ENCODE results near the gene NCAN. TPM values are rescaled to one million over a fixed set of nuclear protein-coding genes. Genes with fewer than 3 reads are reported as not detected.

The NCAN gene
- total and polyA plus RNA-seq, 4 donors = 0.06 TPM; not detected in 3

GRCh38 chr19:19186742-19187141 is 25.0 kb upstream of the NCAN start:
- peaks cover 5 to 25% (median 18%) of the 10 kb centered on the region in 4 donors for H3K4me1 ChIP-seq (ENCODE audit: control insufficient read depth in 4 of 4, insufficient read depth in 4 of 4, low read length in 3 of 4)
- H3K27ac ChIP-seq (ENCODE audit: low read depth in 1 of 2, low read length in 2 of 2) = peak overlapping the region; percentile 41 to 76
- TF ChIP-seq FOXA1 (IDR thresholded peaks at IDR 0.05) = no peak
- TF ChIP-seq, protein P1, sequence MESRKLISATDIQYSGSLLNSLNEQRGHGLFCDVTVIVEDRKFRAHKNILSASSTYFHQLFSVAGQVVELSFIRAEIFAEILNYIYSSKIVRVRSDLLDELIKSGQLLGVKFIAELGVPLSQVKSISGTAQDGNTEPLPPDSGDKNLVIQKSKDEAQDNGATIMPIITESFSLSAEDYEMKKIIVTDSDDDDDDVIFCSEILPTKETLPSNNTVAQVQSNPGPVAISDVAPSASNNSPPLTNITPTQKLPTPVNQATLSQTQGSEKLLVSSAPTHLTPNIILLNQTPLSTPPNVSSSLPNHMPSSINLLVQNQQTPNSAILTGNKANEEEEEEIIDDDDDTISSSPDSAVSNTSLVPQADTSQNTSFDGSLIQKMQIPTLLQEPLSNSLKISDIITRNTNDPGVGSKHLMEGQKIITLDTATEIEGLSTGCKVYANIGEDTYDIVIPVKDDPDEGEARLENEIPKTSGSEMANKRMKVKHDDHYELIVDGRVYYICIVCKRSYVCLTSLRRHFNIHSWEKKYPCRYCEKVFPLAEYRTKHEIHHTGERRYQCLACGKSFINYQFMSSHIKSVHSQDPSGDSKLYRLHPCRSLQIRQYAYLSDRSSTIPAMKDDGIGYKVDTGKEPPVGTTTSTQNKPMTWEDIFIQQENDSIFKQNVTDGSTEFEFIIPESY (IDR thresholded peaks at IDR 0.05) = no peak
- no peak for TF ChIP-seq TAF1 (conservative IDR thresholded peaks at IDR 0.05)
- TF ChIP-seq YY1 (IDR thresholded peaks at IDR 0.05) = no peak
- TF ChIP-seq HNF4A (conservative IDR thresholded peaks at IDR 0.05) = no peak
- TF ChIP-seq RXRA (IDR thresholded peaks at IDR 0.05) = no peak
- TF ChIP-seq NR2F2 (IDR thresholded peaks at IDR 0.05) = no peak
- no peak for TF ChIP-seq FOXA2 (IDR thresholded peaks at IDR 0.05)
- TF ChIP-seq EGR1 (IDR thresholded peaks at IDR 0.05; ENCODE audit: low read depth in 2 of 2) = no peak
- no peak for TF ChIP-seq CTCF (IDR thresholded peaks at IDR 0.05; ENCODE audit: low read depth, low read length, missing input control)
- no peak overlapping the region for H3K9ac ChIP-seq (ENCODE audit: low read depth in 1 of 2, low read length in 2 of 2)
- no peaks in the 10 kb centered on the region for H3K9me3 ChIP-seq (ENCODE audit: control insufficient read depth in 4 of 4, low read length in 3 of 4)
- DNase-seq (ENCODE audit: low spot score) = no peak
- peaks cover 0 to 8% (median 0%) of the 10 kb centered on the region in 4 donors for H3K36me3 ChIP-seq (ENCODE audit: control insufficient read depth in 4 of 4, insufficient read depth in 3 of 4, low read depth in 1 of 4, low read length in 3 of 4)
- no peaks in the 10 kb centered on the region for H3K27me3 ChIP-seq (ENCODE audit: control insufficient read depth in 4 of 4, insufficient read depth in 4 of 4, low read length in 3 of 4)
- WGBS = 97% methylated on average over 14 of the region's 14 CpGs
- H3K4me3 ChIP-seq (ENCODE audit: low read depth in 1 of 3, low read length in 3 of 3) = no peak overlapping the region

DNA sequence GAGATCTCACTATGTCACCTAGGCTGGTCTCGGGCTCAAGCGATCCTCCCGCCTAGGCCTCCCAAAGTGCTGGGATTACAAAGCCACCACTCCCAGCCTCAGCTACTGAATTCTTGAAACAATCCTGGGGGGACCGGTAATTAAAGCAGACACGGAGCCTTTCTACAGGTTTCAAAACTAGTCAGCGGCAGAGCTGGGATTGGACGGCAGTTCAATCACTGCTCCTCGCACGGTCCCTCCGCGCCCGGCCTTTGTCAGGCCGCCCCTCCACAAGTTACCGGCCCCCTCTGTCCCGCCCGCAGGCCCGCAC is 20.0 kb upstream of the NCAN start:
- H3K9me3 ChIP-seq (ENCODE audit: control insufficient read depth in 4 of 4, low read length in 3 of 4) = no peaks in the 10 kb centered on the region
- peaks cover 6 to 38% (median 25%) of the 10 kb centered on the region in 4 donors for H3K4me1 ChIP-seq (ENCODE audit: control insufficient read depth in 4 of 4, insufficient read depth in 4 of 4, low read length in 3 of 4)
- DNase-seq (ENCODE audit: low spot score) = no peak
- peak overlapping the region; percentile 99 to 100 for H3K27ac ChIP-seq (ENCODE audit: low read depth in 1 of 2, low read length in 2 of 2)
- peaks cover 0 to 2% (median 0%) of the 10 kb centered on the region in 4 donors for H3K36me3 ChIP-seq (ENCODE audit: control insufficient read depth in 4 of 4, insufficient read depth in 3 of 4, low read depth in 1 of 4, low read length in 3 of 4)
- H3K4me3 ChIP-seq (ENCODE audit: low read depth in 1 of 3, low read length in 3 of 3) = peak overlapping the region; percentile 70 to 100 (median 93)
- H3K27me3 ChIP-seq (ENCODE audit: control insufficient read depth in 4 of 4, insufficient read depth in 4 of 4, low read length in 3 of 4) = no peaks in the 10 kb centered on the region
- TF ChIP-seq SP1 (IDR thresholded peaks at IDR 0.05) (no peak), EGR1 (IDR thresholded peaks at IDR 0.05; ENCODE audit: low read depth in 2 of 2) (no peak), TAF1 (conservative IDR thresholded peaks at IDR 0.05) (no peak), HNF4A (conservative IDR thresholded peaks at IDR 0.05) (no peak), JUND (IDR thresholded peaks at IDR 0.05) (no peak), RAD21 (IDR thresholded peaks at IDR 0.05) (no peak), FOXA2 (IDR thresholded peaks at IDR 0.05) (no peak), GABPA (IDR thresholded peaks at IDR 0.05 in 1 of 2, conservative IDR thresholded peaks at IDR 0.05 in 1 of 2) (no peak), ATF3 (IDR thresholded peaks at IDR 0.05) (no peak), NR2F2 (IDR thresholded peaks at IDR 0.05) (no peak), YY1 (IDR thresholded peaks at IDR 0.05) (no peak), CTCF (IDR thresholded peaks at IDR 0.05; ENCODE audit: low read depth, low read length, missing input control) (no peak), RXRA (IDR thresholded peaks at IDR 0.05) (no peak), FOXA1 (IDR thresholded peaks at IDR 0.05) (no peak), HNF4G (IDR thresholded peaks at IDR 0.05) (no peak)
- TF ChIP-seq, protein P2, sequence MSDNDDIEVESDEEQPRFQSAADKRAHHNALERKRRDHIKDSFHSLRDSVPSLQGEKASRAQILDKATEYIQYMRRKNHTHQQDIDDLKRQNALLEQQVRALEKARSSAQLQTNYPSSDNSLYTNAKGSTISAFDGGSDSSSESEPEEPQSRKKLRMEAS (IDR thresholded peaks at IDR 0.05) = no peak
- TF ChIP-seq, protein P1 (IDR thresholded peaks at IDR 0.05) = no peak
- under 1% methylated on average over 17 of the region's 17 CpGs for WGBS
- peak overlapping the region; percentile 95 to 99 for H3K9ac ChIP-seq (ENCODE audit: low read depth in 1 of 2, low read length in 2 of 2)

Data from liver (tissue), 9 donors.